Gastrocnemius medialis (tissue), 4 donors: Measurements from ENCODE around the gene RC3H1. TPM values are rescaled to one million over a fixed set of nuclear protein-coding genes. Genes with fewer than 3 reads are reported as not detected.
A peak's percentile ranks its signal among the peaks of the same experiment; 100 is the strongest.
"Not testable (repeated sequence)": the region's sequence is repeated elsewhere in the genome, so short reads cannot be mapped to it uniquely, and the experiment has no call there.

Experiments used
- ATAC-seq, 2 donors: fragments of 150-250 bp; one replicate each; pipeline ENCODE4 v1.9.1; 2016
- DNase-seq, 2 donors: peaks; one replicate each; pipeline ENCODE4 v3.0.0-alpha.2; 2019
- H3K27ac ChIP-seq, 4 donors: fragments of 200-600 bp; sonication (generic); 1 replicate in 1 of 4; 2 replicates in 3 of 4; pipeline ENCODE4 v1.5.1; 2016 to 2018; ENCODE audit warnings: mild to moderate bottlenecking in 2 of 4, moderate library complexity in 1 of 4
- H3K27me3 ChIP-seq, 3 donors: fragments of 200-600 bp; sonication (generic) in 2 of 3; 1 replicate in 1 of 3; 2 replicates in 2 of 3; pipeline versions ENCODE4 v1.5.1 to v1.6.0; 2016 to 2019; ENCODE audit warnings: mild to moderate bottlenecking in 1 of 3, moderate library complexity in 1 of 3
- H3K36me3 ChIP-seq, 2 donors: fragments of 200-600 bp; sonication (generic) in 1 of 2; one replicate each; pipeline ENCODE4 v1.5.1; 2017 to 2018
- H3K4me1 ChIP-seq, 2 donors: fragments of 200-600 bp; sonication (generic) in 1 of 2; one replicate each; pipeline ENCODE4 v1.5.1; 2016 to 2017; ENCODE audit warnings: mild to moderate bottlenecking in 2 of 2
- H3K4me3 ChIP-seq, 4 donors: fragments of 200-600 bp; sonication (generic) in 3 of 4; 1 replicate in 1 of 4; 2 replicates in 3 of 4; pipeline ENCODE4 v1.5.1; 2016 to 2019; ENCODE audit warnings: mild to moderate bottlenecking in 2 of 4
- H3K9me3 ChIP-seq, 3 donors: fragments of 200-600 bp; sonication (generic) in 2 of 3; 1 replicate in 1 of 3; 2 replicates in 2 of 3; pipeline ENCODE4 v1.5.1; 2016 to 2019
- POLR2A ChIP-seq, 2 donors: fragments of 450-650 bp; IDR thresholded peaks; one replicate each; pipeline ENCODE4 v1.6.1; 2017; ENCODE audit warnings: antibody characterized with exemption in 2 of 2, mild to moderate bottlenecking in 2 of 2, moderate library complexity in 2 of 2
- in situ Hi-C, 4 donors: fragments of 200-750 bp; cut with MboI; loops; one replicate each; pipeline versions ENCODE4 v1.15.0 to v1.8.0; 2017; ENCODE audit warnings: low sequenced_read_pairs in 4 of 4
- intact Hi-C: fragments of 100-400 bp; cut with DNase I; formaldehyde crosslinking; loops from one replicate; pipeline ENCODE4 v1.15.1; 2023; ENCODE audit warnings: low total_unique reads
- total RNA-seq, 4 donors: library from RNA; depleted of rRNA; stranded (reverse); fragments of >200 nt; gene quantifications; one replicate each; pipeline versions ENCODE4 v1.1.0 to v1.2.3, GENCODE V29; 2016
- TF ChIP-seq, protein P1 (sequence below), 5 experiments: fragments of 450-650 bp in 3 of 5; fragments of 200-600 bp in 2 of 5; sonication (generic) in 2 of 5; IDR thresholded peaks in 4 of 5; conservative IDR thresholded peaks in 1 of 5; 1 replicate in 4 of 5; 2 replicates in 1 of 5; pipeline ENCODE4 v1.5.1; 2016 to 2019; ENCODE audit warnings: antibody characterized with exemption in 5 of 5, mild to moderate bottlenecking in 3 of 5, moderate library complexity in 3 of 5

The RC3H1 gene
- total RNA-seq, 4 donors from 2014 or later: 17.6 to 88.9 (median 37.8) TPM

DNA sequence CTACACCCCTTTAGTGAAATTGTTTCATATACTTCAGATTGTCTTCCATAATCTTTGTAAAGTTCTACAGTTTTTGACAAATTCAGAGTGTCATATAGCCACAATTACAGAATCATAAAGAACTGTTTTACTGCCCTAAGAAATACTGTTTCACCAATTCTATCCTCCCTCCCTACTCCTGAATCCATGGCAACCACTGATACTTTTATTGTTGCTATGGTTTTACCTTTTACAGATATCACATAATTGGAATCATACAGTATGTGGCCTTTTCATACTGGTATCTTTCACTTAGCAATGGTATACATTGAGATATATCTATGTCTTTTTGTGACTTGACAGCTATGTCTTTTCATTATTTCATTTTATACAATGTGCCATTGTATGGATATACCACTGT lies 34.1 kb downstream of the RC3H1 start:
- TF ChIP-seq POLR2A (IDR thresholded peaks at IDR 0.05): no peak
- TF ChIP-seq, protein P1, sequence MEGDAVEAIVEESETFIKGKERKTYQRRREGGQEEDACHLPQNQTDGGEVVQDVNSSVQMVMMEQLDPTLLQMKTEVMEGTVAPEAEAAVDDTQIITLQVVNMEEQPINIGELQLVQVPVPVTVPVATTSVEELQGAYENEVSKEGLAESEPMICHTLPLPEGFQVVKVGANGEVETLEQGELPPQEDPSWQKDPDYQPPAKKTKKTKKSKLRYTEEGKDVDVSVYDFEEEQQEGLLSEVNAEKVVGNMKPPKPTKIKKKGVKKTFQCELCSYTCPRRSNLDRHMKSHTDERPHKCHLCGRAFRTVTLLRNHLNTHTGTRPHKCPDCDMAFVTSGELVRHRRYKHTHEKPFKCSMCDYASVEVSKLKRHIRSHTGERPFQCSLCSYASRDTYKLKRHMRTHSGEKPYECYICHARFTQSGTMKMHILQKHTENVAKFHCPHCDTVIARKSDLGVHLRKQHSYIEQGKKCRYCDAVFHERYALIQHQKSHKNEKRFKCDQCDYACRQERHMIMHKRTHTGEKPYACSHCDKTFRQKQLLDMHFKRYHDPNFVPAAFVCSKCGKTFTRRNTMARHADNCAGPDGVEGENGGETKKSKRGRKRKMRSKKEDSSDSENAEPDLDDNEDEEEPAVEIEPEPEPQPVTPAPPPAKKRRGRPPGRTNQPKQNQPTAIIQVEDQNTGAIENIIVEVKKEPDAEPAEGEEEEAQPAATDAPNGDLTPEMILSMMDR (IDR thresholded peaks at IDR 0.05 in 4 of 5, conservative IDR thresholded peaks at IDR 0.05 in 1 of 5): no peak
- Histone ChIP-seq H3K9me3 (no peaks in the 10 kb centered on the region), H3K4me1 (no peaks in the 10 kb centered on the region), H3K36me3 (peaks cover 0 to 71% of the 10 kb centered on the region in 2 donors), H3K4me3 (no peak overlapping the region), H3K27me3 (no peaks in the 10 kb centered on the region), H3K27ac (no peak overlapping the region)
- in situ Hi-C loops (no loop called here), intact Hi-C loops (no loop called here)
- no peak for DNase-seq
- ATAC-seq: no peak

GRCh38 chr1:173986951-173987350 lies 35.2 kb downstream of the RC3H1 start:
- Histone ChIP-seq H3K9me3 (no peaks in the 10 kb centered on the region), H3K27ac (peak overlapping the region in 1 of 4 donors; percentile 20), H3K4me1 (no peaks in the 10 kb centered on the region), H3K36me3 (peaks cover 0 to 70% of the 10 kb centered on the region in 2 donors), H3K27me3 (no peaks in the 10 kb centered on the region), H3K4me3 (no peak overlapping the region)
- DNase-seq (no peak), ATAC-seq (no peak)
- TF ChIP-seq POLR2A (IDR thresholded peaks at IDR 0.05): no peak
- TF ChIP-seq, protein P1 (IDR thresholded peaks at IDR 0.05 in 4 of 5, conservative IDR thresholded peaks at IDR 0.05 in 1 of 5): no peak
- in situ Hi-C loops (no loop called here), intact Hi-C loops (no loop called here)

DNA sequence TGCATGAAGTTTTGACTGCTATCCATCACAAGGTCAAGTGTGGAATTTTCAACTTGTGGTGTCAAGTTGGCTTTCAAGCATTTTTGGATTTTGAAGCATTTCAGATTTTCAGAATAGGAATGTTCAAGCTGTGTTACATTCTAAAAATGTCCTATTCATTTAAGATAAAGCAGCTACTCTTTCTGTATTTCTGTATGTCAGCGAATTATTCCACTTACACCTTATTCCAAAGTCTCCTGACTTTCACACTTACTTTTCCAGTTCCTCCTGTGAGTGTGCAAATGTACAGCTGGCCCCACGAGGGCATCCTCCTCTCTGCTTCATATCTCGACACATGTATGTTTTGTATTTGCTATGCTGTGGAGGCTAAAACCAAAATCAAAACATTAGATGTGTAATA lies 51.9 kb downstream of the RC3H1 start:
- no peaks in the 10 kb centered on the region for H3K27me3 ChIP-seq
- no peaks in the 10 kb centered on the region for H3K9me3 ChIP-seq
- no peak overlapping the region for H3K4me3 ChIP-seq
- in situ Hi-C loops (no loop called here), intact Hi-C loops (no loop called here)
- no peaks in the 10 kb centered on the region for H3K4me1 ChIP-seq
- ATAC-seq (no peak), DNase-seq (no peak)
- TF ChIP-seq POLR2A (IDR thresholded peaks at IDR 0.05): no peak
- TF ChIP-seq, protein P1 (IDR thresholded peaks at IDR 0.05 in 4 of 5, conservative IDR thresholded peaks at IDR 0.05 in 1 of 5): no peak
- no peak overlapping the region for H3K27ac ChIP-seq
- peaks cover 2 to 97% of the 10 kb centered on the region in 2 donors for H3K36me3 ChIP-seq

GRCh38 chr1:173965896-173966295 lies 56.3 kb downstream of the RC3H1 start:
- peaks cover 2 to 99% of the 10 kb centered on the region in 2 donors for H3K36me3 ChIP-seq
- H3K4me1 ChIP-seq, ATAC-seq, H3K4me3 ChIP-seq, DNase-seq, H3K9me3 ChIP-seq, intact Hi-C loops, in situ Hi-C loops, H3K27me3 ChIP-seq, H3K27ac ChIP-seq: not testable (repeated sequence)

DNA sequence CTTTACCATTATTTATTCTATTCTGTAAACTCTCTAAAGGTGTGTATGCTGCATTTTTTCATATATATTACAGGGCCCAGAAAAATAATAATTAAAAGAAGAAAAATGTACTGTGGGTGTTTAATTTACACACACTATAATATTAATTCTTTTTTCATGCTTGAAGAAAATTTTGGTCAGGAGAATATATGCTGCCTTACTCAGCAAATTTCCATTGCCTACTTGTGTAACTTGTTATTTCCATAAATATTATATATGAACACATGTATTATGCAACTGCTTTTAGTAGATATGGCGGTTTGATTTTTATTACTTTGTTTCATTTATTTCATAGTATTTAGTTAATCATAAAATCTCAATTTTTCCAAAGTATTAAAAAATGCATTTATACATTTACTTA lies 58.7 kb downstream of the RC3H1 start:
- DNase-seq (no peak), ATAC-seq (no peak)
- in situ Hi-C loops: no loop called here
- Histone ChIP-seq H3K27ac (no peak overlapping the region), H3K4me1 (peaks cover 0 to 5% of the 10 kb centered on the region in 2 donors), H3K36me3 (peaks cover 0 to 96% of the 10 kb centered on the region in 2 donors), H3K9me3 (no peaks in the 10 kb centered on the region), H3K27me3 (no peaks in the 10 kb centered on the region), H3K4me3 (no peak overlapping the region)
- intact Hi-C loops: no loop called here
- TF ChIP-seq POLR2A (IDR thresholded peaks at IDR 0.05): no peak
- TF ChIP-seq, protein P1 (IDR thresholded peaks at IDR 0.05 in 4 of 5, conservative IDR thresholded peaks at IDR 0.05 in 1 of 5): no peak
